Kidney (tissue), 14 donors: ENCODE measurements around the gene CDK14. TPM values are rescaled to one million over a fixed set of nuclear protein-coding genes. Genes with fewer than 3 reads are reported as not detected.

ENCODE experiments used
- DNase-seq, 5 donors: peaks; one replicate each; pipeline ENCODE4 v3.0.0-alpha.2; 2013 to 2020
- FAIRE-seq: peaks from 2 replicates; lab custom pipeline; 2012; peaks lifted over from hg19 to GRCh38; lab: Jason Lieb, UNC
- H3K27ac ChIP-seq, 2 donors: one replicate each; pipeline ENCODE4 v1.7.0; 2013; ENCODE audit warnings: low read depth in 2 of 2, low read length in 2 of 2, inconsistent platforms in 1 of 2
- H3K27me3 ChIP-seq: one replicate; pipeline ENCODE4 v1.7.1; 2013; ENCODE audit warnings: low read length, inconsistent platforms; ENCODE audit not compliant: control insufficient read depth, insufficient read depth
- H3K36me3 ChIP-seq, 3 donors: one replicate each; pipeline versions ENCODE4 v1.7.0 to v1.7.1; 2013; ENCODE audit warnings: low read length in 3 of 3, control low read depth in 1 of 3, inconsistent platforms in 1 of 3; ENCODE audit not compliant: insufficient read depth in 3 of 3, control insufficient read depth in 2 of 3
- H3K4me1 ChIP-seq, 3 donors: one replicate each; pipeline versions ENCODE4 v1.7.0 to v1.7.1; 2013; ENCODE audit warnings: low read length in 3 of 3, inconsistent platforms in 1 of 3, low read depth in 1 of 3; ENCODE audit not compliant: control insufficient read depth in 2 of 3, insufficient read depth in 2 of 3
- H3K4me3 ChIP-seq, 3 donors: one replicate each; pipeline versions ENCODE4 v1.7.0 to v1.8.1; 2013; ENCODE audit warnings: low read length in 3 of 3, control low read depth in 1 of 3, inconsistent platforms in 1 of 3
- H3K9ac ChIP-seq, 3 donors: one replicate each; pipeline versions ENCODE4 v1.7.0 to v1.7.1; 2013; ENCODE audit warnings: low read length in 3 of 3, control low read depth in 1 of 3, inconsistent platforms in 1 of 3
- H3K9me3 ChIP-seq, 3 donors: one replicate each; pipeline versions ENCODE4 v1.7.0 to v1.7.1; 2013; ENCODE audit warnings: low read length in 3 of 3, control low read depth in 1 of 3, inconsistent platforms in 1 of 3; ENCODE audit not compliant: control insufficient read depth in 2 of 3, insufficient read depth in 1 of 3
- CTCF ChIP-seq: IDR thresholded peaks from 3 replicates; pipeline ENCODE4 v1.5.1; 2012; ENCODE audit warnings: mild to moderate bottlenecking, moderate library complexity, borderline replicate concordance; ENCODE audit not compliant: insufficient read depth; ENCODE audit errors: extremely low read depth
- intact Hi-C: fragments of 100-400 bp; cut with DNase I; formaldehyde crosslinking; loops from one replicate; pipeline ENCODE4 v1.11.1; 2022
- polyA plus RNA-seq: library from polyadenylated mRNA; stranded (reverse); fragments of 350-450 nt; fragmentation: Illumina TruSeq; extraction: RNeasy Lipid Tissue Mini Kit (QIAGEN cat#74804); gene quantifications from one replicate; pipeline ENCODE4 v1.2.3, GENCODE V29; 2014; ENCODE audit warnings: low read depth, low replicate concordance; ENCODE audit not compliant: insufficient read depth
- total RNA-seq: library from RNA; stranded (reverse); fragmentation: NEBNext Ultra II Directional; extraction: Animal tissue kit (Norgen Biotek cat#: 25700); gene quantifications from one replicate; pipeline ENCODE4 v1.2.1, GENCODE V29; 2021
- donor health status: control.
- donor health status: control.
- donor health status: control.
- donor health status: control.
- donor health status: control.
- donor health status: DM: yes; HTN: yes; CAD: no.
- donor health status: Normal renal cell carcinoma (clear cell type).

CDK14 gene
- total and polyA plus RNA-seq, 2 donors from 2014 or later, result 11.9 to 33.9 TPM

GRCh38 chr7:91230503-91230902 lies 634.4 kb downstream of the CDK14 start:
- no peak overlapping the region for H3K27ac ChIP-seq
- FAIRE-seq, result no peak
- intact Hi-C loops, result no loop called here
- H3K9me3 ChIP-seq, result no peaks in the 10 kb centered on the region
- TF ChIP-seq CTCF, result no peak
- no peaks in the 10 kb centered on the region for H3K4me1 ChIP-seq
- DNase-seq, result no peak
- H3K9ac ChIP-seq, result no peak overlapping the region
- H3K36me3 ChIP-seq, result no peaks in the 10 kb centered on the region
- no peaks in the 10 kb centered on the region for H3K27me3 ChIP-seq
- H3K4me3 ChIP-seq, result no peak overlapping the region

GRCh38 chr7:91233212-91233611 lies 637.1 kb downstream of the CDK14 start:
- DNase-seq (no peak), FAIRE-seq (no peak)

GRCh38 chr7:91235211-91235832 lies 639.2 kb downstream of the CDK14 start:
- TF ChIP-seq CTCF, result no peak
- no peak overlapping the region for H3K27ac ChIP-seq
- FAIRE-seq, result no peak
- no peaks in the 10 kb centered on the region for H3K27me3 ChIP-seq
- H3K9ac ChIP-seq, result no peak overlapping the region
- DNase-seq, result no peak
- no peaks in the 10 kb centered on the region for H3K9me3 ChIP-seq
- H3K4me3 ChIP-seq, result no peak overlapping the region
- intact Hi-C loops, result no loop called here
- H3K36me3 ChIP-seq, result no peaks in the 10 kb centered on the region
- no peaks in the 10 kb centered on the region for H3K4me1 ChIP-seq

More at GRCh38 chr7:91233212-91233611, 637.1 kb downstream of the CDK14 start:
- no peaks in the 10 kb centered on the region for H3K4me1 ChIP-seq
- H3K27me3 ChIP-seq, result no peaks in the 10 kb centered on the region
- intact Hi-C loops, result no loop called here
- TF ChIP-seq CTCF, result no peak
- no peak overlapping the region for H3K4me3 ChIP-seq
- no peaks in the 10 kb centered on the region for H3K9me3 ChIP-seq
- no peak overlapping the region for H3K9ac ChIP-seq
- no peaks in the 10 kb centered on the region for H3K36me3 ChIP-seq
- no peak overlapping the region for H3K27ac ChIP-seq
